WTC11 (cell line): Measurements from ENCODE around the gene DPP10. TPM values are rescaled to one million over a fixed set of nuclear protein-coding genes. Genes with fewer than 3 reads are reported as not detected.

ENCODE experiments used
- ATAC-seq: fragments of 200-7000 bp; cut with Tn5 transposase; 2 replicates; pipeline ENCODE4 v1.10.0; 2021; ENCODE audit warnings: mild to moderate bottlenecking, moderate library complexity
- CTCF ChIA-PET: fragments of 300-600 bp; sonication (Branson Sonifier 250); formaldehyde crosslinking; loops from one replicate; lab custom pipeline; 2021; ENCODE audit warnings: antibody characterized with exemption; lab: Charles Lee
- POLR2A ChIA-PET: fragments of 350-600 bp; sonication (Branson Sonifier 250); formaldehyde crosslinking; loops from one replicate; lab custom pipeline; 2021; ENCODE audit warnings: antibody characterized with exemption; lab: Charles Lee
- DNase-seq: peaks from one replicate; pipeline ENCODE4 v3.0.0; 2021; ENCODE audit warnings: low spot score
- H3K27ac Mint-ChIP-seq: 2 replicates; pipeline ENCODE4 v1.8.0; 2021; ENCODE audit warnings: mixed read lengths
- H3K27me3 Mint-ChIP-seq: 2 replicates; pipeline ENCODE4 v1.8.0; 2021; ENCODE audit warnings: low read depth, mild to moderate bottlenecking, moderate library complexity, mixed read lengths
- H3K36me3 Mint-ChIP-seq: 2 replicates; pipeline ENCODE4 v1.8.0; 2021; ENCODE audit warnings: mixed read lengths
- H3K4me1 Mint-ChIP-seq: 2 replicates; pipeline ENCODE4 v1.8.0; 2022; ENCODE audit warnings: mixed read lengths
- H3K4me3 Mint-ChIP-seq: 2 replicates; pipeline ENCODE4 v1.8.0; 2021; ENCODE audit warnings: mild to moderate bottlenecking, moderate library complexity, mixed read lengths
- H3K9me3 Mint-ChIP-seq: 2 replicates; pipeline ENCODE4 v1.8.0; 2021; ENCODE audit warnings: mixed read lengths
- ARID4B ChIP-seq: sonication (generic); formaldehyde crosslinking; IDR thresholded peaks from 2 replicates; pipeline ENCODE4 v1.8.0; 2023; ENCODE audit warnings: missing genetic modification reagents, mild to moderate bottlenecking, borderline replicate concordance
- CDX4 ChIP-seq: fragments of 250-450 bp; sonication (Bioruptor Pico); IDR thresholded peaks from 2 replicates; pipeline ENCODE4 v1.9.0; 2021; ENCODE audit warnings: moderate library complexity, mild to moderate bottlenecking, inconsistent platforms, borderline replicate concordance
- CREB1 ChIP-seq: sonication (generic); formaldehyde crosslinking; IDR thresholded peaks from 2 replicates; pipeline ENCODE4 v1.8.0; 2023; ENCODE audit warnings: mild to moderate bottlenecking, missing genetic modification reagents
- FOXP1 ChIP-seq: sonication (generic); formaldehyde crosslinking; IDR thresholded peaks from 2 replicates; pipeline ENCODE4 v1.8.0; 2022; ENCODE audit warnings: missing genetic modification reagents, mild to moderate bottlenecking, moderate library complexity, borderline replicate concordance
- JUN ChIP-seq: sonication (generic); formaldehyde crosslinking; IDR thresholded peaks from 2 replicates; pipeline ENCODE4 v1.8.0; 2023; ENCODE audit warnings: mild to moderate bottlenecking, missing genetic modification reagents
- NFE2L1 ChIP-seq: sonication (generic); formaldehyde crosslinking; IDR thresholded peaks from 2 replicates; pipeline ENCODE4 v1.8.1; 2023; ENCODE audit warnings: missing genetic modification reagents
- NR3C1 ChIP-seq: sonication (generic); formaldehyde crosslinking; conservative IDR thresholded peaks from 2 replicates; pipeline ENCODE4 v1.8.1; 2023; ENCODE audit warnings: low read depth, mild to moderate bottlenecking, missing genetic modification reagents
- PREB ChIP-seq: sonication (generic); formaldehyde crosslinking; IDR thresholded peaks from 2 replicates; pipeline ENCODE4 v1.8.1; 2022; ENCODE audit warnings: mild to moderate bottlenecking, missing genetic modification reagents, moderate library complexity, borderline replicate concordance
- PRRX2 ChIP-seq: fragments of 250-450 bp; sonication (Bioruptor Pico); IDR thresholded peaks from 2 replicates; pipeline ENCODE4 v1.8.0; 2021; ENCODE audit warnings: mild to moderate bottlenecking
- SMAD4 ChIP-seq: sonication (generic); formaldehyde crosslinking; IDR thresholded peaks from 2 replicates; pipeline ENCODE4 v1.8.0; 2022; ENCODE audit warnings: mild to moderate bottlenecking, missing genetic modification reagents
- TCF7 ChIP-seq: sonication (generic); formaldehyde crosslinking; IDR thresholded peaks from 2 replicates; pipeline ENCODE4 v1.8.0; 2022; ENCODE audit warnings: mild to moderate bottlenecking, low read depth, missing genetic modification reagents, moderate library complexity
- TEAD4 ChIP-seq: sonication (generic); formaldehyde crosslinking; IDR thresholded peaks from 2 replicates; pipeline ENCODE4 v1.8.0; 2022; ENCODE audit warnings: mild to moderate bottlenecking, missing genetic modification reagents
- ZBTB43 ChIP-seq: sonication (generic); formaldehyde crosslinking; IDR thresholded peaks from 2 replicates; pipeline ENCODE4 v1.8.1; 2023; ENCODE audit warnings: mild to moderate bottlenecking, missing genetic modification reagents
- ZNF138 ChIP-seq: sonication (generic); formaldehyde crosslinking; conservative IDR thresholded peaks from 2 replicates; pipeline ENCODE4 v1.8.1; 2022; ENCODE audit warnings: mild to moderate bottlenecking, moderate library complexity, missing genetic modification reagents
- ZNF219 ChIP-seq: sonication (generic); formaldehyde crosslinking; IDR thresholded peaks from 2 replicates; pipeline ENCODE4 v1.8.0; 2023; ENCODE audit warnings: missing genetic modification reagents, mild to moderate bottlenecking, borderline replicate concordance
- ZNF232 ChIP-seq: sonication (generic); formaldehyde crosslinking; IDR thresholded peaks from 2 replicates; pipeline ENCODE4 v1.8.0; 2022; ENCODE audit warnings: mild to moderate bottlenecking, missing genetic modification reagents
- ZNF423 ChIP-seq: fragments of 250-450 bp; sonication (Bioruptor Pico); IDR thresholded peaks from 2 replicates; pipeline ENCODE4 v2.1.2; 2022; ENCODE audit warnings: mild to moderate bottlenecking, moderate library complexity
- total RNA-seq: library from RNA; stranded (reverse); gene quantifications from 3 replicates; pipeline ENCODE4 v1.2.3, GENCODE V29; 2021

DPP10 gene
- total RNA-seq, 1 experiment from 2014 or later: 4.0 TPM

- 0 out of 2 replicates have a peak, but pooled peaks cover 3% of the 10 kb centered on the region for H3K36me3 Mint-ChIP-seq
- ChIA-PET POLR2A (no interaction called here), CTCF (no interaction called here)
- DNase-seq (no peak), ATAC-seq (no peak)
- TF ChIP-seq SMAD4 (CRISPR knock-in tag) (no peak), ZNF138 (CRISPR knock-in tag) (no peak), FOXP1 (CRISPR knock-in tag) (no peak), PRRX2 (no peak), ARID4B (CRISPR knock-in tag) (no peak), NFE2L1 (CRISPR knock-in tag) (no peak), PREB (CRISPR knock-in tag) (no peak), NR3C1 (CRISPR knock-in tag) (no peak), ZNF423 (CRISPR knock-in tag) (no peak), ZNF219 (CRISPR knock-in tag) (no peak), JUN (CRISPR knock-in tag) (no peak), TCF7 (CRISPR knock-in tag) (no peak), TEAD4 (CRISPR knock-in tag) (no peak)
- H3K27me3 Mint-ChIP-seq: no peaks in the 10 kb centered on the region
- no peaks in the 10 kb centered on the region for H3K9me3 Mint-ChIP-seq
- peaks cover 25% of the 10 kb centered on the region for H3K4me1 Mint-ChIP-seq
- no peak overlapping the region for H3K4me3 Mint-ChIP-seq
- no peak overlapping the region for H3K27ac Mint-ChIP-seq
Observed at GRCh38 chr2:115543024-115543423, 1100.6 kb downstream of the DPP10 start.

- Mint-ChIP-seq H3K36me3 (0 out of 2 replicates have a peak, but pooled peaks cover 3% of the 10 kb centered on the region), H3K9me3 (no peaks in the 10 kb centered on the region), H3K27ac (no peak overlapping the region), H3K4me1 (peaks cover 25% of the 10 kb centered on the region), H3K4me3 (no peak overlapping the region), H3K27me3 (no peaks in the 10 kb centered on the region)
- POLR2A ChIA-PET: no interaction called here
- ATAC-seq (no peak), DNase-seq (no peak)
- TF ChIP-seq CREB1 (CRISPR knock-in tag): no peak
- no peak for TF ChIP-seq PREB (CRISPR knock-in tag)
- TF ChIP-seq ZBTB43 (CRISPR knock-in tag): no peak
- no peak for TF ChIP-seq CDX4
- no peak for TF ChIP-seq FOXP1 (CRISPR knock-in tag)
- TF ChIP-seq ZNF232: no peak
- CTCF ChIA-PET: no interaction called here
Observed at GRCh38 chr2:115543461-115543860, 1101.0 kb downstream of the DPP10 start.
